NCI-H2196 treated with DMSO at 0.1 percent for 48 hours (cell line): ENCODE results near the gene NBL1.

Experiments used
- DNase-seq: peaks from one replicate; lab custom pipeline; 2025; ENCODE audit not compliant: unreplicated experiment; lab: John Stamatoyannopoulos, UW

NBL1 gene

DNA sequence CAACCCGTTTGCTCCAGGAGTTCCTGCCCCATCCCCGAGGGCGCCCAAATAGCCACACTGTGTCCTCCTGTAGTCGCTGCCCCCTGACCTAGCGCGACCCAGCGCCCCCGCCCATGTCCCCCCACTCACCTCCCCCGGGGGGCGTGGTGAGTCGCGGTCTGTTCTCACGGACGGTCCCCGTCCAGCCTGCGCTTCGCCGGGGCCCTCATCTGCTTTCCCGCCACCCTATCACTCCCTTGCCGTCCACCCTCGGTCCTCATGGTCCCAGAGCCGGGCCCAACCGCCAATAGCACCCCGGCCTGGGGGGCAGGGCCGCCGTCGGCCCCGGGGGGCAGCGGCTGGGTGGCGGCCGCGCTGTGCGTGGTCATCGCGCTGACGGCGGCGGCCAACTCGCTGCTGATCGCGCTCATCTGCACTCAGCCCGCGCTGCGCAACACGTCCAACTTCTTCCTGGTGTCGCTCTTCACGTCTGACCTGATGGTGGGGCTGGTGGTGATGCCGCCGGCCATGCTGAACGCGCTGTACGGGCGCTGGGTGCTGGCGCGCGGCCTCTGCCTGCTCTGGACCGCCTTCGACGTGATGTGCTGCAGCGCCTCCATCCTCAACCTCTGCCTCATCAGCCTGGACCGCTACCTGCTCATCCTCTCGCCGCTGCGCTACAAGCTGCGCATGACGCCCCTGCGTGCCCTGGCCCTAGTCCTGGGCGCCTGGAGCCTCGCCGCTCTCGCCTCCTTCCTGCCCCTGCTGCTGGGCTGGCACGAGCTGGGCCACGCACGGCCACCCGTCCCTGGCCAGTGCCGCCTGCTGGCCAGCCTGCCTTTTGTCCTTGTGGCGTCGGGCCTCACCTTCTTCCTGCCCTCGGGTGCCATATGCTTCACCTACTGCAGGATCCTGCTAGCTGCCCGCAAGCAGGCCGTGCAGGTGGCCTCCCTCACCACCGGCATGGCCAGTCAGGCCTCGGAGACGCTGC, 21.7 kb downstream of the NBL1 start:
- DNase-seq, result no peak

- DNase-seq, result no peak
These were observed 24.8 kb downstream of the NBL1 start for GRCh38 chr1:19668888-19669287.

GRCh38 chr1:19670787-19671186, 26.7 kb downstream of the NBL1 start:
- no peak for DNase-seq

DNA sequence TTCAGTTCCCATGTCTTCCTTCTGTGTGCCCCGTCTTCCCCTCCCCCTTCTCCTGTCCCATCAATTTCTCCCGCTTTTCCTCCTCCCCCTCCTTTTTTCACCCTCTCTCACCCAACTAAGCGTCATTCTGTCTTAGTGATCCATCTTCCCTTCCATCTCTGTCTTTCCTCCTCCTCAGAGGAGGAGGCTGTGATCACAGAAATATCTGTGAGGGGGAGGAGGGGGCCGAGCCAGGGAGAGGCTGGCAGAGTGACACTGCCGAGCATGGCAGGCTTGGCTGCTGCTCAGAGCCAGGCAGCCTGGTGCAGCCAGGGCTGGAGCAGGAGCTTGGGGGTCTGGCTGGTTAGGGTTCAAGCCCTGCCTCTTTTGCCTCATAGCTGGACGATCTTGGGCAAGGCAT, 28.1 kb downstream of the NBL1 start:
- no peak for DNase-seq

DNA sequence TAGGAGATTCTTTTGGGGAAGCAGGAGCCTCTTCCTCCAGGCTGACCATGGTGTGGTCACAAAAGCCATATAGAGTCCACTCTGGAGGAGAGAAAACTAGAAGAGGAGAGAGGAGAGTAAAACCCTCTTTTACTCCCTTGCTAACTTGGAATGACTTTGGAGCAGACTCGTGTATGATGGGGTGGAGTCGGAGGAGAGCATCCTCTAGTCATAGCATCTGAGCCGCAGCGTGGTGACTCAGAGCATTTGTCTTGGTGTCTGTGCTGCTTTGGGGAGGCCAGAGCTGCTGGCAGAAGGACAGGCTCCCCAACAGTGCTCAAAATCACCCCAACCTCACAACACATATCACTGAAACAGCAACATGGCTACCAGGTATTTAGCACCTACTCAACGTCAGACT, 31.7 kb downstream of the NBL1 start:
- DNase-seq, result no peak

DNA sequence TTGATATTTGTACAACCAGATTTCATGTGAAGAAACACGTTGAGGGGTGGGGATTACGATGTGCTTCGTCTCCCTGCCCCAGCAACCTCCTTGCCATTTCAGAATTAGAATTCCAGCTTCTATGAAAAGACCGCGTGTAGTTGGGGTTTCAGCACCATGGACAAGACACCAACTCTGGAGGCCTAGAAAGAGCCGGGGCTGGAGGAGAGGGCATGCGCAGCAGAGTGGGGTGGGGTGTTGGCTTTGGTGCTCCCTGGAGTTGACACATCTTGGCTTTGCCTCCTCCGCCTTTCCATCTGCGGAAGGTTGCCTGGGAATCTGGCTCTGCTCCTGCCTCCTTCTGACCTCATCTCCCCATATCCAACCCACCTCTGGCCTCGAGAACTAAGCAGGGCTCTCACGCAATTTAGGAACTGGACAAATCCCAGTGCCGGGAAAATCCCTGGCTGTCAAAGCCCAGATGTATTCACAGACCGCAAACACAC, 32.4 kb downstream of the NBL1 start:
- no peak for DNase-seq

DNA sequence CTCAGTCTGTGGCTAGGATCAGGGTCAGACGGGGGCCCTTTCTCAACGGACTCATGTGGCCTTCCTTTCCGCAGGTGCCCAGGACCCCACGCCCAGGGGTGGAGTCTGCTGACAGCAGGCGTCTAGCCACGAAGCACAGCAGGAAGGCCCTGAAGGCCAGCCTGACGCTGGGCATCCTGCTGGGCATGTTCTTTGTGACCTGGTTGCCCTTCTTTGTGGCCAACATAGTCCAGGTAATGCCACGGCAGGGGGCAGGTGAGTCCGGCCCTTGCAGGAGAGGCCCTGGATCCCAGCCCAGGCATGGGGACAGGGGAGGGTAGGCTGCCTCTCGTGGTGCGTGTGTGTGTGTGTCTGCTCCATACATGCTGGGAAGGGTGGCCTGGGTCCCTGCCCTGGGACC, 34.4 kb downstream of the NBL1 start:
- DNase-seq, result no peak

GRCh38 chr1:19678931-19679453, 34.9 kb downstream of the NBL1 start:
- no peak for DNase-seq

DNA sequence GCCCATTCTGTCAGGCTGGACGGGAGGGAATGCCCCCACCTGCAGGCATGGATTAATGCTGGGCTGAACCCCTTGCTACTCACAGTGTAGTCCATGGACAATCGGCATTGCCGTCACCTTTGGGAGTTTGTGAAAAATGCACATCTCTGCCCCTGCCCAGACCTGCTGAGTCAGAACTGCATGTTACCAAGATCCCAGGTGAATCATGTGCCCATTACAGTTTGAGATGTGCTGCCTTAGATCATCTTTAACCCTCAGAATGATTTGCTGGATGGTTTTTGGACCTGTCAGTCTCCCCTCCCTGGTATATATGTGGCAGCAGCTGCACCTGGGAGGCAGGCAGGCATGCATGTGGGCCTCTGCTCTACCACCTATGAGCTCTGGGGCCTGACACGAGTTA, 35.6 kb downstream of the NBL1 start:
- no peak for DNase-seq

DNA sequence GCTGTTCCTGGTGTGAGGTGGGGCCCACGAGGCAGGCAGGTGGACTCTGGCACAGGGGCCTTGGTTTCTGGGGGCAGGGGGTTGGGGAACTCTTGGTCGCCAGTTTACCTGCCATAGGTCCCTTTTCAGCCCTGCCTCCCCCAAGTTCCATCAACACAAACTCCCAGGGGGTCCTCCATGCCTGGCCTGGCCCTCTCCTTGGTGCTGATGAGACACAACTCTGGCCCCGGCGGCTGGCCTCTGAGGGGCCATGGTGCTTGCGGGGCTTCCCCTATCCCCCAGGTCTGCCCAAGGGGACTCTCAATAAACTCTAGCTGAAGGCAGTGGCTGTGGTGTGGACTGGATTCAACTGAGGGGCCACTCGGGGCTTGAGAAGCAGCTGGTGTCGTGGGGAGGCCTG, 36.5 kb downstream of the NBL1 start:
- no peak for DNase-seq

- no peak for DNase-seq
These were observed 38.1 kb downstream of the NBL1 start for GRCh38 chr1:19682257-19682656.

GRCh38 chr1:19682901-19683300, 38.8 kb downstream of the NBL1 start:
- no peak for DNase-seq

DNA sequence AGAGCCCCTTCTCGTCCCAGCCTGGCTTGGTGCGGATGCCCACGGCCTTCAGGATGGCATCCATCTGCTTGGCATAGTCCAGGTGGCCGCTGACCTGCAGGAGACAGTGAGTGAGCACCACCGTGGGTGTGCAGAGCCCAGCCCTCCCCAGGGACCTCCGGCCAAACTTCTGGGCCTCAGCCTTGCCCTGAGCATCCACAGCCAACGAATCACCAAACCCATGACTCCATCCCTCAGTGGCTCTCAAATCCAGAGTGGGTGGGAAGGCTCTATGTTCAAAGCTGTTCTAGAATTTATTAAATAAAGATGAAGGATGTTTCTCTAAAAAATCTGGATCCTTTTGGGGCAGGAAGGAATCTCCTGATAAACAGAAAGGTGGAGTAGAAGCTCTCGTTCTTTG, 39.2 kb downstream of the NBL1 start:
- DNase-seq, result no peak

DNA sequence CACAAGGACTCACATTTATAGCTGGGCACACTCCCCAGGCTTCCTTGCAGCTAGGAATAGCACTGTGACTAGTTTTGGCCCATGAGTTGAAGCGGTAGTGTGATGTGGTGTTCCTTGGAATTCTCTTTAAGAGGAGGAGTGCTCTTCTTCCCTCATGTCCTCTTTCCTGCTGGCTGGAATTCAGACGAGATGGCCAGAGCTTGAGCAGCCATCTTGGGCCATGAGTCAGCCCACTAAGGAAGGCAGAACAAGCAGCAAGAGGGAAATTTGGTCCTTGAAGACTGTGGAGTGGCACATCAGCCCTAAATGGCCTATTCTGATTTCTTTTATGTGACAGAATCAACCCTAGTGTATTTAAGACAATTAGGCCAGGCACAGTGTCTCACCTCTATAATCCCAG, 40.6 kb downstream of the NBL1 start:
- DNase-seq, result no peak

DNA sequence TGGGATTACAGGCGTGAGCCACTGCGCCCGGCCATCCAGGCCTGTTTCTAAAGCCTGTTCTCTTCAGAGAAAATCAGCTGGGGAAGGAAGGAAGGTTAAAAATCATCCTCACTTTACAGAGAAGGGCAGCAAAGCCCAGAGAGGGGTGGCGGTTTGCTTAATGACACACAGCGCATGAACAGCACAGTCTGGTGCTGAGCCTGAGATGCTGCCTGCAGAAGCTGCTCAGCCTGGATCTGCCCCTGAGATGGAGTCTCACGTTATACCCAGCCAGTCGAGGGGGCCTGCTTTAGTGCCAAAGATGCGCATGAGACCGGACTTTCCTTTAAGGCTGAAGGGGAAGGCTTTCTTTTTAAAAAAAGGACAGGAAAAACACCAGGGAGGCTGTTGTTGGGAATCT, 41.9 kb downstream of the NBL1 start:
- DNase-seq, result no peak

DNA sequence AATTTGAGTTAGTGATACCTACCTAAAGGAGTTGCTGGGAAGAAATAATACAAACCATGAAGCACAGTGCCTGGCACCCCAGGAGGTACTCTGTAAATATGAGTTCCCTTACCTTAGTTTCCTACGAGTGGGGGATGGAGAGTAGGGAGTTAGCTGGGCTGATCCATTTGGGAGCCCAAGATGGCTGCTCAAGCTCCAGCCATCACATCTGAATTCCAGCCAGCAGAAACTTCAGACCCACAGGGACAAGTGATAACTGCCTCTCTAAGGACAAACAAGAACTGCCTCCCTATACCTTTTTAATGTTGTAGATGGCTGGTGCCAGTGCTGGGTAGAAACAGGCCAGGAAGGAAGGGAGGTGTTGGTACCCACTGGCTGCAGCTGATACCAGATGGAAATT, 43.3 kb downstream of the NBL1 start:
- no peak for DNase-seq

DNA sequence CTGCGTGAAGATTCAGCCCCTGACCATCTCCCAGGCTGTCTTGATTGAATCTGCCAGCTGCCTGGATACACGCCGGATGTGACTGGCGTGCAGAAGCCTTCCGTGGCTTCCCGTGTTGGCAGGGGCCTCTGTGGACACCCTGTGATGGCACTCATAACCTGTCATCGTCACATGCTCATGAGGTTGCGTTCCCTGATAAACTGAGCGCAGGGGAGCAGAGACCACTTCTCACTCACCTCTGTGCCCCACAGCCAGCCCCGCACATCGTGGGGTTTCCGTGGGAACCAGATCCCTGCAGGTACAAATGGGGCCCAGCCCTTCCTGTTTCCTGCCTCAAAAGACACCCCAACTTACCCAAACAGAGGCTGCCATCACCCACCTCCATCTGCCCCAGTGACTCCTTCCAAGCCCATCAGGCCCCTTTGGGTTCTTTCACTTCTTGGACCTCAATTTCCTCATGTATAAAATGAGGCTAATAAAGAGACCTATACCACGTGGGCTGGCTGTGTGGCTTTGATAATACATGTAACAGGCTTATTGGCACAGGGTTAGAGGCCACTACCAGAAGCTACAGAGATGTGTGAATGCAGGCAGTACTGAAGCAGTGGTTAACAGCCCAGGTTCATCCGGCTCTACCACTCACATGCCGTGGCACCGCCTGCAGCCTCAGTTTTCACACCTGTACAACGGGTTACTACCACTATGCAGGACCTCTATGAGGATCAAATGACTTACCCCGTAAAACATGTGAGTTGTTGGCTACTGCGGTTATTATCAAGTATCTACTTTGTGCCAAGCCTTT, 44.1 kb downstream of the NBL1 start:
- DNase-seq, result no peak

DNA sequence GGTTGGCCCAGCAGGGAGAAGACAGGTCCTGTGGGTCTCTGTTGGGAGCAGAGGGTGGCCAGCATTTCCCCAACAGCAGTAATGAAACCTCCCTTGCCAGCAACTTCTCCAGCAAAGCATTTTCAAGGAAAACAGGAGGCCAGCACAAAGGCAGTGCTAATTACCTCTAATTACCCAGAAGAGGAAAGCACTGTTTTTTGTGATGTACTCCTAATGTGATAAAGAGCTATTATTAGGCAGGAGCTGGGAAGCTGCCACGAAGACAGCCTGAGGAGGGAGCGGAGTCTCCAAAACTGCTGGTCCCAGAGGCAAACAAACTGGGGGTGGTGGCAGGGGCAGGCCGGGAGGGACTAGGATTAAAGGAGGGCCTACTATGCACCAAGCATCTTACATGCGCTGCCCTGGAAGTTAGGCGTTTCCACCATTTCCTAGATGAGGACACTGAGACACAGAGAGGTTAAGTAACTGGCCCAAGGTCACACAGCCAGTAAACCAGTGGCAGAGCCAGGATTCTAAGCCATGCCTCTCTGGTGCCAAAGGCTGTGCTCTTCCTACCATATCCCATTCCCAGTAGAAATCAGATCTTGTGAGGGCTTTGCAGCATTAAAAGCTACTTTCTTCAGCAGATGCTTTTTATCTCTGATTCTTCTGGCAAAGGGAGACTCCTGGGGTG, 45.1 kb downstream of the NBL1 start:
- DNase-seq, result no peak

DNA sequence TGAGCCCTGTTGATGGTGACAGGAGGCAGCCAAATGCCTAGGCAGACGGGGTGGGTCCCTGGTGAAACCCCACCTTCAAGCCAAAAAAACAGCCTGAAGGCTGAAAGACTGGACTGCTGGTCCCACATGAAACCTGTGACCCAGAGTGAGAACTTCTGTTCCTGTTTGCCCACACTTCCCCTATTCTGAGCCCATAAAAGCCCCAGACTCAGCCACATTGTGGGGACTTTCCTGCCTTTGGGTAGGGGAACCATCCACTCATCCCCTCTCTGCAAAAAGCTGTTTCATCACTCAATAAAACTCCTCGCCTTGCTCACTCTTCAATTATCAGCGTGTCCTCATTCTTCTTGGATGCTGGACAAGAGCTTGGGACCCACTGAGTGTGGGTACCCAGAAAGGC, 45.7 kb downstream of the NBL1 start:
- DNase-seq, result no peak

DNA sequence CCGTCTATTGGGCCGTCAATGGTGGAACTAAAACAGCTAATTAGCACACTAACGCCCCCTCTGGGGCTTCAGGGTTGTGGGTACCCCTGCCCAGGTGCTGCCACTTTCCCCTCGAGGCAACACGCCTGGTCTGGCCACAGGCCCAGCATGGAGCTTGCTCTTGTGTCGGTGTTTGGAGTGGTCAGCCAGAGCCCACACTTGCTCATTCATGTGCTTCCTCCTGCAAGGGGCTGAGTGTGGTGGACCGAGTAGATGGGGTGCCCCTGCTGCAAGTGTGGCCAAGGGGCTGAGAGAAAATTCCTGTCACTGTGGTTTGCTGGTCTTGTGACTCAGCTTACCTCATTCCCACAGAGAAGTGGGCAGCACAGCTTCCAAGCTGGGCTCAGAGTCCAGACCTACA, 46.2 kb downstream of the NBL1 start:
- no peak for DNase-seq

DNA sequence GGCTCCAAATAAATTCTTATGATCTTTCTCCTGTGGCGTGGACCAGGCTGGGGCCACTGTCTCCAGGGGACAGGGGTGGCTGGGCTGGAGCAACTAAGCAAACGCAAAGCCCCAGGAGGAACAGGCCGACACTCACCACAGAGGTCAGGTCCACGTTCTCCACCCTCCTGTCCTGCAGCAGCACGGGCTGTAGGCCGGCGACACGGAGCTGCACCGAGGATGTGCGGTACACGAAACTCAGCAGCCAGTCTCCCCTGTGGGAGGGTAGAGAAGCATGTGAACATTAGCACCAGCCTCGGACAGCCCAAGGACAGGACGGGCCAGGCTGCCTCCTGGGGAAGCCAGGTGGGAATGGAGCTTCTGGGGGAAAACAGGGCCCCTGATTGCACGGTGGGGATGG, 50.2 kb downstream of the NBL1 start:
- DNase-seq, result no peak
